ENCODE measurements around the gene CCDC39.

The CCDC39 gene

DNA sequence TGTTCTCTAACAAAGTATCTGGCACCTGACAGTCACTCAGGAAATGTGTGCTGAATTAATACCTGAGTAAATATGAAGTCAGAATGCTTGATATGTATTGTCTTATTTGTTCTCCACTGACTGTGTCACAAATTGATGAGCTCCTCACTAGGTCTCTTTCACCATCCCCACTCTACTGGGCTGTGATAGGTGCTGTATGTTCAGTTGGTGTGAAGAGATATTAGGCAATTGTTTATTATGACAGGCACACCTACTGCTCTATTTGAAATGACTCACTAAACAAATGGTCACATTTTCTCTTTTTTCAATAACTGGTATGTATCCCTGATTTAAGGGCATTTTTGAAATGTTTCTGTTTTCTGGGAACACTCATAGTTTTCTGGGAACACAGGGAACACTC, 25.2 kb upstream of the CCDC39 start:
- Histone ChIP-seq H3K79me2 (no peaks in the 10 kb centered on the region), H3K9ac (no peak overlapping the region), H3K27me3 (ENCODE audit: control insufficient read depth, insufficient read depth, low read length) (no peaks in the 10 kb centered on the region), H3K27ac (no peak overlapping the region), H3K4me3 (ENCODE audit: low read depth, low read length) (no peak overlapping the region), H3K4me1 (no peaks in the 10 kb centered on the region), H2AFZ (no peak overlapping the region), H3K9me3 (ENCODE audit: control insufficient read depth, low read length) (no peaks in the 10 kb centered on the region), H3K4me2 (ENCODE audit: low read length) (no peak overlapping the region), H3K36me3 (ENCODE audit: control insufficient read depth, insufficient read depth, low read length) (no peaks in the 10 kb centered on the region)
- TF ChIP-seq, protein P1, sequence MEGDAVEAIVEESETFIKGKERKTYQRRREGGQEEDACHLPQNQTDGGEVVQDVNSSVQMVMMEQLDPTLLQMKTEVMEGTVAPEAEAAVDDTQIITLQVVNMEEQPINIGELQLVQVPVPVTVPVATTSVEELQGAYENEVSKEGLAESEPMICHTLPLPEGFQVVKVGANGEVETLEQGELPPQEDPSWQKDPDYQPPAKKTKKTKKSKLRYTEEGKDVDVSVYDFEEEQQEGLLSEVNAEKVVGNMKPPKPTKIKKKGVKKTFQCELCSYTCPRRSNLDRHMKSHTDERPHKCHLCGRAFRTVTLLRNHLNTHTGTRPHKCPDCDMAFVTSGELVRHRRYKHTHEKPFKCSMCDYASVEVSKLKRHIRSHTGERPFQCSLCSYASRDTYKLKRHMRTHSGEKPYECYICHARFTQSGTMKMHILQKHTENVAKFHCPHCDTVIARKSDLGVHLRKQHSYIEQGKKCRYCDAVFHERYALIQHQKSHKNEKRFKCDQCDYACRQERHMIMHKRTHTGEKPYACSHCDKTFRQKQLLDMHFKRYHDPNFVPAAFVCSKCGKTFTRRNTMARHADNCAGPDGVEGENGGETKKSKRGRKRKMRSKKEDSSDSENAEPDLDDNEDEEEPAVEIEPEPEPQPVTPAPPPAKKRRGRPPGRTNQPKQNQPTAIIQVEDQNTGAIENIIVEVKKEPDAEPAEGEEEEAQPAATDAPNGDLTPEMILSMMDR (IDR thresholded peaks at IDR 0.05), result no peak

- Histone ChIP-seq H3K79me2 (no peaks in the 10 kb centered on the region), H3K9ac (no peak overlapping the region), H3K9me3 (ENCODE audit: control insufficient read depth, low read length) (no peaks in the 10 kb centered on the region), H2AFZ (no peak overlapping the region), H3K4me3 (ENCODE audit: low read depth, low read length) (no peak overlapping the region), H3K27ac (no peak overlapping the region), H3K4me1 (no peaks in the 10 kb centered on the region), H3K36me3 (ENCODE audit: control insufficient read depth, insufficient read depth, low read length) (no peaks in the 10 kb centered on the region), H3K4me2 (ENCODE audit: low read length) (no peak overlapping the region), H3K27me3 (ENCODE audit: control insufficient read depth, insufficient read depth, low read length) (no peaks in the 10 kb centered on the region)
- TF ChIP-seq, protein P1 (IDR thresholded peaks at IDR 0.05), result no peak
Observed at GRCh38 chr3:180700941-180701340, 21.7 kb upstream of the CCDC39 start.

GRCh38 chr3:180698760-180699270, 19.5 kb upstream of the CCDC39 start:
- no peaks in the 10 kb centered on the region for H3K9me3 ChIP-seq (ENCODE audit: control insufficient read depth, low read length)
- no peak overlapping the region for H3K9ac ChIP-seq
- no peak overlapping the region for H3K27ac ChIP-seq
- H3K4me3 ChIP-seq (ENCODE audit: low read depth, low read length), result no peak overlapping the region
- TF ChIP-seq, protein P1 (IDR thresholded peaks at IDR 0.05), result no peak
- H3K4me1 ChIP-seq, result no peaks in the 10 kb centered on the region
- no peaks in the 10 kb centered on the region for H3K36me3 ChIP-seq (ENCODE audit: control insufficient read depth, insufficient read depth, low read length)
- H3K27me3 ChIP-seq (ENCODE audit: control insufficient read depth, insufficient read depth, low read length), result no peaks in the 10 kb centered on the region
- H2AFZ ChIP-seq, result no peak overlapping the region
- H3K4me2 ChIP-seq (ENCODE audit: low read length), result no peak overlapping the region
- no peaks in the 10 kb centered on the region for H3K79me2 ChIP-seq

DNA sequence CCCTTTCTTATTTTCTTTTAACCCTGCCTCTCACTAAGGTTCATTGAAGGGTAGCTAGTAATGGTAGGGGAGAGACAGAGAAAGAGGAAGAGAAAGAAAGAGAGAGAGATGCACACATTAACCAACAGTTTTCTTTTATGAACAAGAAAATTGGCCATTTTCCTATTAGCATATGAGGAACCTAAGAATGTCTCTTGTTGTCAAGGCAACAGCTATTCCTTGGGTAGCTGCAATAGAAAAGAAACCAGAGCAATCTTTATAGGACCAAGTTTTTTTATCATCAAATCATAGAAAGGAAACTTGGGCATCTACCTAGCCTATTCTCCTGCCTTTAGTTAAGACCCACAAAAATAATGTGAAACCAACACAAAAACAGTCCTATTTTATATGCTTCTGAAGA, 15.0 kb upstream of the CCDC39 start:
- TF ChIP-seq, protein P1 (IDR thresholded peaks at IDR 0.05), result no peak
- Histone ChIP-seq H3K4me1 (no peaks in the 10 kb centered on the region), H3K36me3 (ENCODE audit: control insufficient read depth, insufficient read depth, low read length) (no peaks in the 10 kb centered on the region), H3K9ac (no peak overlapping the region), H2AFZ (no peak overlapping the region), H3K79me2 (no peaks in the 10 kb centered on the region), H3K27ac (no peak overlapping the region), H3K4me3 (ENCODE audit: low read depth, low read length) (no peak overlapping the region), H3K9me3 (ENCODE audit: control insufficient read depth, low read length) (no peaks in the 10 kb centered on the region), H3K27me3 (ENCODE audit: control insufficient read depth, insufficient read depth, low read length) (no peaks in the 10 kb centered on the region), H3K4me2 (ENCODE audit: low read length) (no peak overlapping the region)

- no peak overlapping the region for H3K27ac ChIP-seq
- no peak overlapping the region for H3K4me2 ChIP-seq (ENCODE audit: low read length)
- no peaks in the 10 kb centered on the region for H3K36me3 ChIP-seq (ENCODE audit: control insufficient read depth, insufficient read depth, low read length)
- no peak overlapping the region for H2AFZ ChIP-seq
- H3K27me3 ChIP-seq (ENCODE audit: control insufficient read depth, insufficient read depth, low read length), result no peaks in the 10 kb centered on the region
- H3K9me3 ChIP-seq (ENCODE audit: control insufficient read depth, low read length), result no peaks in the 10 kb centered on the region
- TF ChIP-seq, protein P1 (IDR thresholded peaks at IDR 0.05), result no peak
- no peaks in the 10 kb centered on the region for H3K4me1 ChIP-seq
- H3K4me3 ChIP-seq (ENCODE audit: low read depth, low read length), result no peak overlapping the region
- H3K79me2 ChIP-seq, result no peaks in the 10 kb centered on the region
- H3K9ac ChIP-seq, result no peak overlapping the region
Observed at GRCh38 chr3:180693656-180694055, 14.4 kb upstream of the CCDC39 start.
